Endothelial cell of umbilical vein (primary cell): Measurements from ENCODE around the gene MYO1C.
"Not testable (repeated sequence)": the region's sequence is repeated elsewhere in the genome, so short reads cannot be mapped to it uniquely, and the experiment has no call there.

Experiments
- EZH2 ChIP-seq: IDR thresholded peaks from 2 replicates; pipeline ENCODE4 v1.6.1; 2012; ENCODE audit warnings: borderline replicate concordance, low read depth, mild to moderate bottlenecking, moderate library complexity, low read length, inconsistent platforms; ENCODE audit not compliant: severe bottlenecking
- JUN ChIP-seq: IDR thresholded peaks from 2 replicates; pipeline ENCODE4 v1.6.1; 2011; ENCODE audit warnings: borderline replicate concordance, low read depth; ENCODE audit not compliant: insufficient read length, insufficient read depth
- POLR2A ChIP-seq: IDR thresholded peaks from 2 replicates; pipeline ENCODE4 v1.6.1; 2012; ENCODE audit warnings: low read depth, mild to moderate bottlenecking, control low read depth, low read length
- POLR2AphosphoS5 ChIP-seq: IDR thresholded peaks from 2 replicates; pipeline ENCODE4 v1.6.1; 2012; ENCODE audit warnings: low read depth, mild to moderate bottlenecking, control low read depth, low read length, moderate library complexity; ENCODE audit not compliant: insufficient read depth
- TF ChIP-seq, protein P1 (sequence below), 2 donors: IDR thresholded peaks; 1 replicate in 1 of 2; 2 replicates in 1 of 2; pipeline ENCODE4 v1.5.1; 2011; ENCODE audit warnings: low read length in 2 of 2, mild to moderate bottlenecking in 2 of 2, moderate library complexity in 2 of 2, control low read depth in 1 of 2, inconsistent platforms in 1 of 2, low read depth in 1 of 2; ENCODE audit not compliant: insufficient read depth in 1 of 2; ENCODE audit errors: extremely low read depth in 1 of 2
- TF ChIP-seq, protein P2 (sequence below): IDR thresholded peaks from 2 replicates; pipeline ENCODE4 v1.6.1; 2011; ENCODE audit not compliant: insufficient read depth, insufficient read length

DNA sequence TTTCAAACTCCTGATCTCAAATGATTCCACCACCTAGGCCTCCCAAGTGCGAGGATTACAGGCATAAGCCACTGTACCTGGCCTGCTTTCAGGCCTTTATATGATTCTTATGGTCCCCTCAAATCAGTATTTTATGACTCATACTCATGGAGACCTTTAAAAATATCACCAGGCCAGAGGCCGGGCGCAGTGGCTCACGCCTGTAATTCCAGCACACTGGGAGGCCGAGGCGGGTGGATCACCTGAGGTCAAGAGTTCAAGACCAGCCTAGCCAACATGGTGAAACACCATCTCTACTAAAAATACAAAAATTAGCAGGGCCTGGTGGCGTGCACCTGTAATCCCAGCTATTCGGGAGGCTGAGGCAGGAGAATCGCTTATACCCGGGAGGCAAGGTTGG is 74.0 kb downstream of the MYO1C start:
- TF ChIP-seq, protein P1, sequence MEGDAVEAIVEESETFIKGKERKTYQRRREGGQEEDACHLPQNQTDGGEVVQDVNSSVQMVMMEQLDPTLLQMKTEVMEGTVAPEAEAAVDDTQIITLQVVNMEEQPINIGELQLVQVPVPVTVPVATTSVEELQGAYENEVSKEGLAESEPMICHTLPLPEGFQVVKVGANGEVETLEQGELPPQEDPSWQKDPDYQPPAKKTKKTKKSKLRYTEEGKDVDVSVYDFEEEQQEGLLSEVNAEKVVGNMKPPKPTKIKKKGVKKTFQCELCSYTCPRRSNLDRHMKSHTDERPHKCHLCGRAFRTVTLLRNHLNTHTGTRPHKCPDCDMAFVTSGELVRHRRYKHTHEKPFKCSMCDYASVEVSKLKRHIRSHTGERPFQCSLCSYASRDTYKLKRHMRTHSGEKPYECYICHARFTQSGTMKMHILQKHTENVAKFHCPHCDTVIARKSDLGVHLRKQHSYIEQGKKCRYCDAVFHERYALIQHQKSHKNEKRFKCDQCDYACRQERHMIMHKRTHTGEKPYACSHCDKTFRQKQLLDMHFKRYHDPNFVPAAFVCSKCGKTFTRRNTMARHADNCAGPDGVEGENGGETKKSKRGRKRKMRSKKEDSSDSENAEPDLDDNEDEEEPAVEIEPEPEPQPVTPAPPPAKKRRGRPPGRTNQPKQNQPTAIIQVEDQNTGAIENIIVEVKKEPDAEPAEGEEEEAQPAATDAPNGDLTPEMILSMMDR (IDR thresholded peaks at IDR 0.05; ENCODE audit: extremely low read depth in 1 of 2, insufficient read depth in 1 of 2, low read depth in 1 of 2, low read length in 2 of 2), result not testable (repeated sequence)
- TF ChIP-seq POLR2AphosphoS5, POLR2A, EZH2, JUN: not testable (repeated sequence)
- TF ChIP-seq, protein P2, sequence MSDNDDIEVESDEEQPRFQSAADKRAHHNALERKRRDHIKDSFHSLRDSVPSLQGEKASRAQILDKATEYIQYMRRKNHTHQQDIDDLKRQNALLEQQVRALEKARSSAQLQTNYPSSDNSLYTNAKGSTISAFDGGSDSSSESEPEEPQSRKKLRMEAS, result not testable (repeated sequence)
